ENCODE measurements around the gene UBL5.

GRCh38 chr19:9806803-9807202 lies 20.9 kb upstream of the UBL5 start:
- TF ChIP-seq, protein P1, sequence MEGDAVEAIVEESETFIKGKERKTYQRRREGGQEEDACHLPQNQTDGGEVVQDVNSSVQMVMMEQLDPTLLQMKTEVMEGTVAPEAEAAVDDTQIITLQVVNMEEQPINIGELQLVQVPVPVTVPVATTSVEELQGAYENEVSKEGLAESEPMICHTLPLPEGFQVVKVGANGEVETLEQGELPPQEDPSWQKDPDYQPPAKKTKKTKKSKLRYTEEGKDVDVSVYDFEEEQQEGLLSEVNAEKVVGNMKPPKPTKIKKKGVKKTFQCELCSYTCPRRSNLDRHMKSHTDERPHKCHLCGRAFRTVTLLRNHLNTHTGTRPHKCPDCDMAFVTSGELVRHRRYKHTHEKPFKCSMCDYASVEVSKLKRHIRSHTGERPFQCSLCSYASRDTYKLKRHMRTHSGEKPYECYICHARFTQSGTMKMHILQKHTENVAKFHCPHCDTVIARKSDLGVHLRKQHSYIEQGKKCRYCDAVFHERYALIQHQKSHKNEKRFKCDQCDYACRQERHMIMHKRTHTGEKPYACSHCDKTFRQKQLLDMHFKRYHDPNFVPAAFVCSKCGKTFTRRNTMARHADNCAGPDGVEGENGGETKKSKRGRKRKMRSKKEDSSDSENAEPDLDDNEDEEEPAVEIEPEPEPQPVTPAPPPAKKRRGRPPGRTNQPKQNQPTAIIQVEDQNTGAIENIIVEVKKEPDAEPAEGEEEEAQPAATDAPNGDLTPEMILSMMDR (IDR thresholded peaks at IDR 0.05; ENCODE audit: insufficient read depth, low read depth, low read length): no peak
- TF ChIP-seq EZH2 (IDR thresholded peaks at IDR 0.05; ENCODE audit: insufficient read depth, low read length): no peak

Measured in astrocyte (in vitro differentiated cells and primary cell).